Astrocyte (in vitro differentiated cells and primary cell): ENCODE data around the gene NFE2L1. TPM values are rescaled to one million over a fixed set of nuclear protein-coding genes. Genes with fewer than 3 reads are reported as not detected.

Source experiments
- DNase-seq: peaks from one replicate; pipeline ENCODE4 v3.0.0-alpha.2; 2010; ENCODE audit warnings: low read depth
- FAIRE-seq: peaks from 2 replicates; lab custom pipeline; 2011; peaks lifted over from hg19 to GRCh38; lab: Jason Lieb, UNC
- H2AFZ ChIP-seq: 2 replicates; pipeline ENCODE4 v1.6.0; 2012; ENCODE audit warnings: low read depth, low read length, inconsistent platforms
- H3K27ac ChIP-seq: 2 replicates; pipeline ENCODE4 v1.5.1; 2011; ENCODE audit warnings: low read depth, low read length, inconsistent platforms
- H3K27me3 ChIP-seq: 2 replicates; pipeline ENCODE4 v1.6.0; 2011; ENCODE audit warnings: low read length, inconsistent platforms; ENCODE audit not compliant: insufficient read depth
- H3K36me3 ChIP-seq: 2 replicates; pipeline ENCODE4 v1.5.1; 2011; ENCODE audit warnings: low read length, inconsistent platforms; ENCODE audit not compliant: insufficient read depth
- H3K4me1 ChIP-seq: 2 replicates; pipeline ENCODE4 v1.5.1; 2011; ENCODE audit warnings: low read length, inconsistent platforms; ENCODE audit not compliant: insufficient read depth
- H3K4me2 ChIP-seq: 2 replicates; pipeline ENCODE4 v1.6.0; 2012; ENCODE audit warnings: low read length, inconsistent platforms
- H3K4me3 ChIP-seq: 2 replicates; pipeline ENCODE4 v1.5.1; 2011; ENCODE audit warnings: low read depth, mild to moderate bottlenecking, low read length, inconsistent platforms; ENCODE audit not compliant: insufficient read depth
- H3K79me2 ChIP-seq: 2 replicates; pipeline ENCODE4 v1.6.0; 2012; ENCODE audit warnings: mild to moderate bottlenecking, low read length, inconsistent platforms; ENCODE audit not compliant: insufficient read depth
- H3K9ac ChIP-seq: 2 replicates; pipeline ENCODE4 v1.6.0; 2012; ENCODE audit warnings: mild to moderate bottlenecking, low read length, inconsistent platforms
- H3K9me3 ChIP-seq: 2 replicates; pipeline ENCODE4 v1.5.1; 2012; ENCODE audit warnings: low read depth, mild to moderate bottlenecking, low read length, inconsistent platforms; ENCODE audit not compliant: insufficient read depth
- H4K20me1 ChIP-seq: 2 replicates; pipeline ENCODE4 v1.6.0; 2012; ENCODE audit warnings: low read length, inconsistent platforms; ENCODE audit not compliant: insufficient read depth
- H3K27ac Mint-ChIP-seq: one replicate; pipeline ENCODE4 v1.8.0; 2021; ENCODE audit warnings: mild to moderate bottlenecking, mixed read lengths; ENCODE audit not compliant: unreplicated experiment
- H3K27me3 Mint-ChIP-seq: one replicate; pipeline ENCODE4 v1.8.0; 2021; ENCODE audit warnings: low read depth, mixed read lengths; ENCODE audit not compliant: unreplicated experiment
- H3K36me3 Mint-ChIP-seq: one replicate; pipeline ENCODE4 v1.8.0; 2021; ENCODE audit warnings: low read depth, mixed read lengths; ENCODE audit not compliant: unreplicated experiment
- H3K4me1 Mint-ChIP-seq: one replicate; pipeline ENCODE4 v1.8.0; 2021; ENCODE audit warnings: low read depth, mixed read lengths; ENCODE audit not compliant: unreplicated experiment
- H3K4me3 Mint-ChIP-seq: one replicate; pipeline ENCODE4 v1.8.0; 2021; ENCODE audit warnings: mild to moderate bottlenecking, moderate library complexity, mixed read lengths; ENCODE audit not compliant: unreplicated experiment
- H3K9me3 Mint-ChIP-seq: one replicate; pipeline ENCODE4 v1.8.0; 2021; ENCODE audit warnings: mild to moderate bottlenecking, mixed read lengths; ENCODE audit not compliant: unreplicated experiment
- CTCF ChIP-seq: IDR thresholded peaks from 2 replicates; pipeline ENCODE4 v1.5.1; 2011; ENCODE audit warnings: low read depth, mild to moderate bottlenecking, inconsistent platforms, low read length, moderate library complexity; ENCODE audit not compliant: insufficient read depth
- EZH2 ChIP-seq: IDR thresholded peaks from 2 replicates; pipeline ENCODE4 v1.6.1; 2012; ENCODE audit warnings: mild to moderate bottlenecking, low read length, inconsistent platforms; ENCODE audit not compliant: insufficient read depth
- total RNA-seq: library from RNA; stranded (reverse); gene quantifications from 2 replicates; pipeline ENCODE4 v1.2.1, GENCODE V29; 2021

NFE2L1 gene
- total RNA-seq, 1 donor from 2014 or later, result 344 TPM

GRCh38 chr17:48027322-48027981 is 20.7 kb upstream of the NFE2L1 start:
- no peak overlapping the region for H3K4me3 Mint-ChIP-seq
- no peak overlapping the region for H3K27ac Mint-ChIP-seq
- no peak for DNase-seq
- FAIRE-seq, result no peak
- no peak overlapping the region for H3K9ac ChIP-seq
- H3K27ac ChIP-seq, result no peak overlapping the region
- H3K79me2 ChIP-seq, result no peaks in the 10 kb centered on the region
- no peak overlapping the region for H2AFZ ChIP-seq
- no peak overlapping the region for H3K4me3 ChIP-seq
- no peaks in the 10 kb centered on the region for H3K36me3 ChIP-seq
- no peak overlapping the region for H3K4me2 ChIP-seq
- no peak for TF ChIP-seq EZH2
- no peak for TF ChIP-seq CTCF
- no peaks in the 10 kb centered on the region for H4K20me1 ChIP-seq
- peaks cover 37% of the 10 kb centered on the region for H3K4me1 ChIP-seq
- H3K9me3 Mint-ChIP-seq, result peaks cover under 1% of the 10 kb centered on the region
- no peaks in the 10 kb centered on the region for H3K27me3 ChIP-seq
- peaks cover 12% of the 10 kb centered on the region for H3K36me3 Mint-ChIP-seq
- H3K4me1 Mint-ChIP-seq, result peaks cover 9% of the 10 kb centered on the region
- H3K9me3 ChIP-seq, result no peaks in the 10 kb centered on the region
- H3K27me3 Mint-ChIP-seq, result peaks cover 25% of the 10 kb centered on the region

GRCh38 chr17:48028736-48029135 is 19.4 kb upstream of the NFE2L1 start:
- no peaks in the 10 kb centered on the region for H4K20me1 ChIP-seq
- no peak overlapping the region for H3K27ac ChIP-seq
- peaks cover 32% of the 10 kb centered on the region for H3K4me1 ChIP-seq
- H3K36me3 ChIP-seq, result no peaks in the 10 kb centered on the region
- DNase-seq (no peak), FAIRE-seq (no peak)
- Mint-ChIP-seq H3K9me3 (peaks cover 3% of the 10 kb centered on the region), H3K27me3 (peaks cover 32% of the 10 kb centered on the region), H3K27ac (peak overlapping the region; percentile 42), H3K4me3 (no peak overlapping the region), H3K36me3 (peaks cover 22% of the 10 kb centered on the region), H3K4me1 (peaks cover 9% of the 10 kb centered on the region)
- H3K4me3 ChIP-seq, result no peak overlapping the region
- H3K79me2 ChIP-seq, result no peaks in the 10 kb centered on the region
- H3K4me2 ChIP-seq, result no peak overlapping the region
- no peaks in the 10 kb centered on the region for H3K27me3 ChIP-seq
- TF ChIP-seq CTCF (no peak), EZH2 (no peak)
- H2AFZ ChIP-seq, result no peak overlapping the region
- no peak overlapping the region for H3K9ac ChIP-seq
- no peaks in the 10 kb centered on the region for H3K9me3 ChIP-seq

- Histone ChIP-seq H2AFZ (no peak overlapping the region), H3K36me3 (no peaks in the 10 kb centered on the region), H3K4me1 (peaks cover 19% of the 10 kb centered on the region), H3K79me2 (no peaks in the 10 kb centered on the region), H3K9ac (no peak overlapping the region), H3K9me3 (no peaks in the 10 kb centered on the region), H3K4me2 (peak overlapping the region; percentile 20), H3K27ac (no peak overlapping the region), H4K20me1 (no peaks in the 10 kb centered on the region), H3K27me3 (no peaks in the 10 kb centered on the region), H3K4me3 (no peak overlapping the region)
- peaks cover 9% of the 10 kb centered on the region for H3K4me1 Mint-ChIP-seq
- peaks cover 33% of the 10 kb centered on the region for H3K27me3 Mint-ChIP-seq
- peaks cover 24% of the 10 kb centered on the region for H3K36me3 Mint-ChIP-seq
- FAIRE-seq (no peak), DNase-seq (no peak)
- peaks cover 3% of the 10 kb centered on the region for H3K9me3 Mint-ChIP-seq
- TF ChIP-seq CTCF (no peak), EZH2 (no peak)
- H3K27ac Mint-ChIP-seq, result no peak overlapping the region
- no peak overlapping the region for H3K4me3 Mint-ChIP-seq
Measured at GRCh38 chr17:48030531-48030930, 17.6 kb upstream of the NFE2L1 start.
